Measurements from ENCODE around the gene PLA2G4E. TPM values are rescaled to one million over a fixed set of nuclear protein-coding genes. Genes with fewer than 3 reads are reported as not detected.

Gene PLA2G4E
- total RNA-seq, 4 donors from 2014 or later = 1.1 to 89.5 (median 9.2) TPM

DNA sequence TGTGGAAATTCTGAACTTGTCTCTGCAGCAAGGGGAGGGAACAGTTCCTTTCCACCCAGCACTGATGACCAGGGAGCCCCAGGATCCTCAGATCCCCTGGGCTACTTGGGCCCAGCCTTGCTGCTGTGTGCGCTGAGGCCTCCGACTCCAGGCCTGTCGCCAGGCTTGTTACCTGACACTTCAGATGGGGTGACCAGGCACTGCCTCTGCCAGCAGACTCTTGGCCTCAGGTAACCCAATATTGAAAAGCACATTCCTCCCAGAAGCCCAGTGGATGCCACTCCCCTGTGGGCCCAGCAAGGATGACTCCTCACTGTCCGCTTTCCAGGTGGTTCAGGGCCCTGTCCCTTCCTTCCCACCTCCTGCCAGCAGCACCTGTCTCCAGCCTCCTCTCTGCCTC is 3.5 kb upstream of the PLA2G4E start:
- H3K27me3 ChIP-seq = no peaks in the 10 kb centered on the region
- peaks cover 6 to 21% (median 9%) of the 10 kb centered on the region in 3 donors for H3K4me1 ChIP-seq
- no peak for DNase-seq
- H3K36me3 ChIP-seq = no peaks in the 10 kb centered on the region
- H3K4me3 ChIP-seq = no peak overlapping the region
- 97 to 100% methylated on average over 1 to 3 of the region's 4 CpGs for WGBS, 2 donors
- intact Hi-C loops (cut with DNase I) = no loop called here
- no peaks in the 10 kb centered on the region for H3K9me3 ChIP-seq
- TF ChIP-seq POLR2A (IDR thresholded peaks at IDR 0.05) = no peak
- TF ChIP-seq, protein P1, sequence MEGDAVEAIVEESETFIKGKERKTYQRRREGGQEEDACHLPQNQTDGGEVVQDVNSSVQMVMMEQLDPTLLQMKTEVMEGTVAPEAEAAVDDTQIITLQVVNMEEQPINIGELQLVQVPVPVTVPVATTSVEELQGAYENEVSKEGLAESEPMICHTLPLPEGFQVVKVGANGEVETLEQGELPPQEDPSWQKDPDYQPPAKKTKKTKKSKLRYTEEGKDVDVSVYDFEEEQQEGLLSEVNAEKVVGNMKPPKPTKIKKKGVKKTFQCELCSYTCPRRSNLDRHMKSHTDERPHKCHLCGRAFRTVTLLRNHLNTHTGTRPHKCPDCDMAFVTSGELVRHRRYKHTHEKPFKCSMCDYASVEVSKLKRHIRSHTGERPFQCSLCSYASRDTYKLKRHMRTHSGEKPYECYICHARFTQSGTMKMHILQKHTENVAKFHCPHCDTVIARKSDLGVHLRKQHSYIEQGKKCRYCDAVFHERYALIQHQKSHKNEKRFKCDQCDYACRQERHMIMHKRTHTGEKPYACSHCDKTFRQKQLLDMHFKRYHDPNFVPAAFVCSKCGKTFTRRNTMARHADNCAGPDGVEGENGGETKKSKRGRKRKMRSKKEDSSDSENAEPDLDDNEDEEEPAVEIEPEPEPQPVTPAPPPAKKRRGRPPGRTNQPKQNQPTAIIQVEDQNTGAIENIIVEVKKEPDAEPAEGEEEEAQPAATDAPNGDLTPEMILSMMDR (IDR thresholded peaks at IDR 0.05) = no peak
- no peak overlapping the region for H3K27ac ChIP-seq

DNA sequence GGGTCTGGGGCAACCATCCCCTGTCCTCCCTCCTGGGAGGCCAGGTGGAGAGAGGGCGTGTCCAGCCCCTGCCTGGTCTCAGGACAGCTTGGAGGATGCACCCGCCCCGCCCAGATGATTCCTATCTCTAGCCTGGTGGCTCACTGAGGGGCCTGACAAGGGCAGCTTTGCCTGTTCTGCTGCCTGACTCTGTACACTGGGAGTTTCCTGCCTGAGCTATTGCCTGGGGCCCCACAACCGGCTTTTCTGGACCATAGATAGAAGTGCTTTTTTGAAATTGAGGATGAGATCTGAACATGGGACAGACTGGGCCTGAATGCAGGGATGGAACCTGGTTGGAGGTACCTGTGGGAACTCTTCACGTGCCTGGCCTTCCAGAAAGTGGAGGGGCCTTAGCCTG is 751 bp upstream of the PLA2G4E start:
- intact Hi-C loops (cut with DNase I) = no loop called here
- 83% methylated on average over 2 of the region's 5 CpGs; no CpG with 5 or more reads in 1 of the 2 donors for WGBS, 2 donors
- H3K27ac ChIP-seq = peak overlapping the region; percentile 22 to 71 (median 66)
- peaks cover 6 to 21% (median 9%) of the 10 kb centered on the region in 3 donors for H3K4me1 ChIP-seq
- no peaks in the 10 kb centered on the region for H3K36me3 ChIP-seq
- no peaks in the 10 kb centered on the region for H3K9me3 ChIP-seq
- H3K27me3 ChIP-seq = no peaks in the 10 kb centered on the region
- no peak overlapping the region for H3K4me3 ChIP-seq
- TF ChIP-seq POLR2A (IDR thresholded peaks at IDR 0.05) = no peak
- TF ChIP-seq, protein P1 (IDR thresholded peaks at IDR 0.05) = no peak
- no peak for DNase-seq

DNA sequence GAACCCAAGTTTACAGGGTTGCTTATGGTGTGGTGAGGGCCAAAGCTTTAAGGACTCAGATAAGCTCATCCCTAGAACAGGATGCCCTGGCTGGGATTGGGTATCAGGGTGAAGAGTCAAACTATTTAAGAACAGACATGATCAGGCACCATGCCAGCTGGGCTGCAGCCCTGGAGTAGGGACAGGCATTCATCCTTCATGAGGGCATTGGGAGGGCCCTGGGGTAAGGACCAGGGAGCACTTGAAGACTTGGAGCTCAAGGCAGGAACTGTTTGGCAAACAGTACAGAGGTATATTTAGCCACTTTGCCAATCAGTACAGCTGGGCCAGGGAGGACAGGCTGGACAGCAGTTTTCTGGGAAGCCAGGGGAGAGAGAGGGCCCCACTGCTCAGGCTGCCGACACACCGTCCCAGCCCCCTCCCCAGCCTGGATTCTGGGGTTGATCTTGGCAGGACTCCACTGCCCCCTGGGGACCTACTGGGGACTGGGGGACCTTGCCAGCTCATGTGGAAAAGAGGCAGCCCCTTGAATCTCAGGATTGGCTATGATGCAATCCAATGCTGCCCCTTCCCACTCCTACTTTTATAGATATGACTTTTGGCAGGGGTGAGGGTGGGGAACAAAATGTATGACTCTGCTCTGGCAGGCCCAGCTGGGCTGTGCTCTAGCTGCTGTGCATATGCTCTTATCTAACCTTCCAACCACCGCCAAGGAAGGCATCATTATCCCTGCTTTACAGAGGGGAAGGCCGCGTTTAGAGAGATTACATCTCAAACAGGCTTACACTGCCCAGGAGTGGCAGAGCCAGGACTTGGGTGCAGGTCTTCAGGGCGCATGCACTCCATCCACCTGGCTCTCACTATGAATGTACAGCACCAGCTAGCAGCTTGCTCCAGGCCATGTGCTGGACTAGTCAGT is 2.3 kb downstream of the PLA2G4E start:
- H3K4me3 ChIP-seq = no peak overlapping the region
- 25 to 71% methylated on average over 2 to 5 of the region's 6 CpGs for WGBS, 2 donors
- H3K27ac ChIP-seq = no peak overlapping the region
- no peaks in the 10 kb centered on the region for H3K27me3 ChIP-seq
- intact Hi-C loops (cut with DNase I) = no loop called here
- no peak for TF ChIP-seq POLR2A (IDR thresholded peaks at IDR 0.05)
- TF ChIP-seq, protein P1 (IDR thresholded peaks at IDR 0.05) = no peak
- DNase-seq = no peak
- H3K4me1 ChIP-seq = peaks cover 6 to 21% (median 9%) of the 10 kb centered on the region in 3 donors
- no peaks in the 10 kb centered on the region for H3K36me3 ChIP-seq
- H3K9me3 ChIP-seq = no peaks in the 10 kb centered on the region

DNA sequence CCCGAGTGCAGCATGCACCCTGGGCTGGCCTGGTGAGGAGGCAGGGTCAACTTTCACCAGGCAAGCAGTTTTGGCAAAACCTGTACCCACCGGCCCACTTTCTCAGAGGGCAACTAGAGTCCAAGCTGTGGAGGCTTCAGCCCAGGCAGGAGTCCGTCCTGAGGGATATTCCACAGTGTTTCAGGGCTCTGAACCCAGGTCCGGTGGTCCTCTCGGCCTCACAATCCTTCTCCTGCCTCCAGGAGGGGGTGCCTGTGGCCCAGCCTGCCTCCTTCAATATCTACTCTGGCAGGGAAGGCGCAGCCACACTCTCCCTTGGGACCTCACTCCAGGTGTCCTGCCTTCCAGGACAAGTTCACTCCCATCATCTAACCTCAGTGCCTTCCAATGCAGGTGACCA is 3.9 kb downstream of the PLA2G4E start:
- no peak for DNase-seq
- WGBS, 2 donors = 79 to 100% methylated on average over 1 to 5 of the region's 6 CpGs
- Histone ChIP-seq H3K27me3 (no peaks in the 10 kb centered on the region), H3K4me1 (peaks cover 6 to 24% (median 9%) of the 10 kb centered on the region in 3 donors), H3K36me3 (no peaks in the 10 kb centered on the region), H3K4me3 (no peak overlapping the region), H3K27ac (no peak overlapping the region), H3K9me3 (no peaks in the 10 kb centered on the region)
- intact Hi-C loops (cut with DNase I) = no loop called here
- TF ChIP-seq, protein P1 (IDR thresholded peaks at IDR 0.05) = no peak
- TF ChIP-seq POLR2A (IDR thresholded peaks at IDR 0.05) = no peak

DNA sequence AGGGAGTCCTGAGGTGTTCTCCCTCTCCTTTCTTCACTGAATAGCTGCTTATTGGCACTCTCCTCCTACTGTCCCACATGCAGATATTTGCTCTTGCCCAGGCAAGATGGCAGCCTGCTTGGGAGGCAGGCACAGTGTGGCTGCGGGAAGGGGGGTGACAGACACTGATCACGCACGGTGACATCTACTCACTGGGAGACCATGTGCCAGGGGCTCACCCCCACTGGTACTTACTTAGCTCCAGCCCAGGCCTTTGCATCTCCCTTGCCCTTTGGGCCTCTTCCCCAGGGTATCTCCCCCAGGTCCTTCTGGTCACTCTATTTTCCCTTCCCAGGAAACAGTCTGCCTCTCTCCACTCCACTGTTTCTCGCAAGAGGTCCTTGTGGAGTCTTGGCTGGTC is 6.4 kb downstream of the PLA2G4E start:
- no peak overlapping the region for H3K27ac ChIP-seq
- 97 to 100% methylated on average over 3 to 4 of the region's 4 CpGs for WGBS, 2 donors
- TF ChIP-seq, protein P1 (IDR thresholded peaks at IDR 0.05) = no peak
- no peak for TF ChIP-seq POLR2A (IDR thresholded peaks at IDR 0.05)
- H3K27me3 ChIP-seq = no peaks in the 10 kb centered on the region
- no peaks in the 10 kb centered on the region for H3K36me3 ChIP-seq
- intact Hi-C loops (cut with DNase I) = no loop called here
- H3K9me3 ChIP-seq = no peaks in the 10 kb centered on the region
- peaks cover 0 to 29% (median 9%) of the 10 kb centered on the region in 3 donors for H3K4me1 ChIP-seq
- no peak for DNase-seq
- no peak overlapping the region for H3K4me3 ChIP-seq

All from esophagus squamous epithelium (tissue), 5 donors.